RWPE2 (cell line): ENCODE results near the gene ACTR2.
"Not testable (repeated sequence)": the region's sequence is repeated elsewhere in the genome, so short reads cannot be mapped to it uniquely, and the experiment has no call there.

Source experiments
- ATAC-seq: fragments of 200-7000 bp; cut with Tn5 transposase; 3 replicates; pipeline ENCODE4 v1.9.1; 2021; ENCODE audit warnings: low read depth
- DNase-seq: peaks from one replicate; pipeline ENCODE4 v3.0.0-alpha.2; 2020; ENCODE audit warnings: low spot score
- H3K27ac ChIP-seq: fragments of 450-650 bp; 2 replicates; pipeline ENCODE4 v1.5.1; 2017; ENCODE audit warnings: mild to moderate bottlenecking; ENCODE audit not compliant: poor library complexity, severe bottlenecking
- H3K27me3 ChIP-seq: fragments of 250-450 bp; sonication (Bioruptor Pico); 2 replicates; pipeline ENCODE4 v1.5.1; 2021; ENCODE audit warnings: mild to moderate bottlenecking, moderate library complexity; ENCODE audit not compliant: insufficient read depth, poor library complexity, severe bottlenecking
- H3K36me3 ChIP-seq: fragments of 250-450 bp; sonication (Bioruptor Pico); 2 replicates; pipeline ENCODE4 v1.5.1; 2020; ENCODE audit warnings: low read depth, mild to moderate bottlenecking, moderate library complexity
- H3K4me1 ChIP-seq: fragments of 250-450 bp; sonication (Bioruptor Pico); 2 replicates; pipeline ENCODE4 v1.5.1; 2021; ENCODE audit warnings: mild to moderate bottlenecking, moderate library complexity; ENCODE audit not compliant: insufficient read depth, poor library complexity, severe bottlenecking
- H3K4me3 ChIP-seq: fragments of 250-450 bp; sonication (Bioruptor Pico); 2 replicates; pipeline ENCODE4 v1.5.1; 2021; ENCODE audit warnings: mild to moderate bottlenecking, moderate library complexity; ENCODE audit not compliant: severe bottlenecking
- H3K9me3 ChIP-seq: fragments of 250-450 bp; sonication (Bioruptor Pico); 2 replicates; pipeline ENCODE4 v1.5.1; 2021; ENCODE audit warnings: mild to moderate bottlenecking, moderate library complexity; ENCODE audit not compliant: severe bottlenecking
- CTCF ChIP-seq: fragments of 450-650 bp; IDR thresholded peaks from one replicate; pipeline ENCODE4 v1.5.1; 2017; ENCODE audit warnings: mild to moderate bottlenecking, moderate library complexity; ENCODE audit not compliant: poor library complexity, severe bottlenecking

Gene ACTR2

GRCh38 chr2:65313954-65314256 is 86.3 kb downstream of the ACTR2 start:
- H3K9me3 ChIP-seq: no peaks in the 10 kb centered on the region
- no peak for DNase-seq
- TF ChIP-seq CTCF: no peak
- peaks cover 29% of the 10 kb centered on the region for H3K4me1 ChIP-seq
- peak overlapping the region; percentile 98 for H3K27ac ChIP-seq
- H3K36me3 ChIP-seq: peaks cover 63% of the 10 kb centered on the region
- no peak overlapping the region for H3K4me3 ChIP-seq
- no peaks in the 10 kb centered on the region for H3K27me3 ChIP-seq
- no peak for ATAC-seq

GRCh38 chr2:65314801-65315441 is 87.3 kb downstream of the ACTR2 start:
- H3K27me3 ChIP-seq: no peaks in the 10 kb centered on the region
- no peak for TF ChIP-seq CTCF
- no peak for DNase-seq
- H3K9me3 ChIP-seq: no peaks in the 10 kb centered on the region
- 0 out of 3 replicates have a peak, but pooled peaks have one; percentile 8 for ATAC-seq
- H3K27ac ChIP-seq: peak overlapping the region; percentile 98
- H3K4me3 ChIP-seq: no peak overlapping the region
- peaks cover 35% of the 10 kb centered on the region for H3K4me1 ChIP-seq
- H3K36me3 ChIP-seq: peaks cover 63% of the 10 kb centered on the region

GRCh38 chr2:65316072-65316471 is 88.4 kb downstream of the ACTR2 start:
- DNase-seq (peak; percentile 92), ATAC-seq (peak; percentile 84)
- H3K4me3 ChIP-seq: no peak overlapping the region
- H3K27ac ChIP-seq: peak overlapping the region; percentile 98
- no peaks in the 10 kb centered on the region for H3K9me3 ChIP-seq
- H3K4me1 ChIP-seq: peaks cover 47% of the 10 kb centered on the region
- no peaks in the 10 kb centered on the region for H3K27me3 ChIP-seq
- peaks cover 55% of the 10 kb centered on the region for H3K36me3 ChIP-seq
- no peak for TF ChIP-seq CTCF

- peak overlapping the region; percentile 98 for H3K27ac ChIP-seq
- H3K9me3 ChIP-seq, DNase-seq, ATAC-seq, H3K27me3 ChIP-seq, H3K4me3 ChIP-seq: not testable (repeated sequence)
- H3K36me3 ChIP-seq: peaks cover 44% of the 10 kb centered on the region
- peaks cover 48% of the 10 kb centered on the region for H3K4me1 ChIP-seq
Measured at GRCh38 chr2:65317351-65317750, 89.7 kb downstream of the ACTR2 start.

- H3K27me3 ChIP-seq: no peaks in the 10 kb centered on the region
- no peak for TF ChIP-seq CTCF
- H3K36me3 ChIP-seq: peaks cover 42% of the 10 kb centered on the region
- no peaks in the 10 kb centered on the region for H3K9me3 ChIP-seq
- H3K4me3 ChIP-seq: no peak overlapping the region
- DNase-seq (no peak), ATAC-seq (no peak)
- peak overlapping the region; percentile 98 for H3K27ac ChIP-seq
- peaks cover 48% of the 10 kb centered on the region for H3K4me1 ChIP-seq
Measured at GRCh38 chr2:65317841-65318240, 90.2 kb downstream of the ACTR2 start.
